DOHH2 (cell line): ENCODE measurements around the gene CKB.
A peak's percentile ranks its signal among the peaks of the same experiment; 100 is the strongest.

ENCODE experiments used
- H3F3A ChIP-seq: fragments of 200-600 bp; sonication (generic), shearing (Covaris generic); 2 replicates; pipeline ENCODE4 v1.6.0; 2016; ENCODE audit warnings: antibody characterized with exemption, mild to moderate bottlenecking; ENCODE audit not compliant: control insufficient read depth, insufficient read depth
- H3K27ac ChIP-seq: fragments of 200-600 bp; sonication (generic); 2 replicates; pipeline ENCODE4 v1.5.1; 2014; ENCODE audit warnings: low read depth, mild to moderate bottlenecking, low read length, moderate library complexity
- H3K27me3 ChIP-seq: fragments of 200-600 bp; sonication (generic); 2 replicates; pipeline ENCODE4 v1.6.1; 2014; ENCODE audit warnings: mild to moderate bottlenecking, low read length, mixed read lengths; ENCODE audit not compliant: control insufficient read depth
- H3K36me3 ChIP-seq: fragments of 200-600 bp; sonication (generic); 2 replicates; pipeline ENCODE4 v1.6.1; 2014; ENCODE audit warnings: mild to moderate bottlenecking, low read length, moderate library complexity, mixed read lengths; ENCODE audit not compliant: control insufficient read depth
- H3K4me1 ChIP-seq: fragments of 200-600 bp; sonication (generic); 2 replicates; pipeline ENCODE4 v1.6.1; 2014; ENCODE audit warnings: mild to moderate bottlenecking, low read length, mixed read lengths; ENCODE audit not compliant: control insufficient read depth
- H3K4me2 ChIP-seq: fragments of 200-600 bp; sonication (generic); 2 replicates; pipeline ENCODE4 v1.6.0; 2014; ENCODE audit warnings: mild to moderate bottlenecking, low read length, moderate library complexity
- H3K4me3 ChIP-seq: fragments of 200-600 bp; sonication (generic); 2 replicates; pipeline ENCODE4 v1.5.1; 2014; ENCODE audit warnings: mild to moderate bottlenecking, low read length, mixed read lengths
- H3K79me2 ChIP-seq: fragments of 200-600 bp; sonication (generic); 2 replicates; pipeline ENCODE4 v1.6.1; 2014; ENCODE audit warnings: mild to moderate bottlenecking, low read length, mixed read lengths; ENCODE audit not compliant: control insufficient read depth
- H3K9me2 ChIP-seq: fragments of 200-600 bp; sonication (generic); replicated peaks from 2 replicates; pipeline ENCODE4 v1.6.1; 2014; ENCODE audit warnings: mild to moderate bottlenecking, low read length, mixed read lengths; ENCODE audit not compliant: control insufficient read depth
- H3K9me3 ChIP-seq: fragments of 200-600 bp; sonication (generic); 2 replicates; pipeline ENCODE4 v1.6.1; 2014; ENCODE audit warnings: antibody characterized with exemption, low read length, mixed read lengths; ENCODE audit not compliant: control insufficient read depth, insufficient read depth
- H4K20me1 ChIP-seq: fragments of 200-600 bp; sonication (generic); 2 replicates; pipeline ENCODE4 v1.6.0; 2014; ENCODE audit warnings: low read depth, mild to moderate bottlenecking, antibody characterized with exemption, low read length, moderate library complexity; ENCODE audit not compliant: control insufficient read depth, insufficient read depth
- CTCF ChIP-seq: fragments of 200-600 bp; sonication (generic); IDR thresholded peaks from one replicate; pipeline ENCODE4 v1.5.1; 2014; ENCODE audit warnings: antibody characterized with exemption, mild to moderate bottlenecking, low read depth, low read length; ENCODE audit not compliant: poor library complexity, severe bottlenecking
- EZH2phosphoT487 ChIP-seq: fragments of 200-600 bp; sonication (generic); IDR thresholded peaks from 2 replicates; pipeline ENCODE4 v1.6.1; 2017; ENCODE audit warnings: borderline replicate concordance, mild to moderate bottlenecking, antibody characterized with exemption, low read length, moderate library complexity, mixed read lengths

CKB gene

GRCh38 chr14:103528146-103528586 lies 5.5 kb upstream of the CKB start:
- Histone ChIP-seq H3K4me2 (peak overlapping the region; percentile 92), H3F3A (no peaks in the 10 kb centered on the region), H3K9me2 (no peaks in the 10 kb centered on the region), H3K4me3 (peak overlapping the region; percentile 88), H3K9me3 (no peaks in the 10 kb centered on the region), H3K36me3 (peaks cover 25% of the 10 kb centered on the region), H4K20me1 (no peaks in the 10 kb centered on the region), H3K27me3 (no peaks in the 10 kb centered on the region), H3K27ac (no peak overlapping the region), H3K4me1 (peaks cover 32% of the 10 kb centered on the region), H3K79me2 (peaks cover 41% of the 10 kb centered on the region)
- no peak for TF ChIP-seq EZH2phosphoT487
- TF ChIP-seq CTCF: no peak

- no peaks in the 10 kb centered on the region for H3K9me3 ChIP-seq
- H3K9me2 ChIP-seq: no peaks in the 10 kb centered on the region
- TF ChIP-seq CTCF (no peak), EZH2phosphoT487 (no peak)
- H3K27me3 ChIP-seq: no peaks in the 10 kb centered on the region
- peak overlapping the region; percentile 92 for H3K4me2 ChIP-seq
- H3K4me3 ChIP-seq: peak overlapping the region; percentile 88
- H4K20me1 ChIP-seq: no peaks in the 10 kb centered on the region
- H3K79me2 ChIP-seq: peaks cover 41% of the 10 kb centered on the region
- H3K4me1 ChIP-seq: peaks cover 32% of the 10 kb centered on the region
- H3K36me3 ChIP-seq: peaks cover 19% of the 10 kb centered on the region
- no peak overlapping the region for H3K27ac ChIP-seq
- H3F3A ChIP-seq: no peaks in the 10 kb centered on the region
Measured at GRCh38 chr14:103527408-103528145, 4.9 kb upstream of the CKB start.

- H3K4me3 ChIP-seq: no peak overlapping the region
- peaks cover 37% of the 10 kb centered on the region for H3K79me2 ChIP-seq
- TF ChIP-seq EZH2phosphoT487 (no peak), CTCF (no peak)
Measured at GRCh38 chr14:103526914-103527248, 4.3 kb upstream of the CKB start.

More at GRCh38 chr14:103526914-103527248, 4.3 kb upstream of the CKB start:
- H3K36me3 ChIP-seq: peaks cover 17% of the 10 kb centered on the region
- no peaks in the 10 kb centered on the region for H4K20me1 ChIP-seq
- no peak overlapping the region for H3K27ac ChIP-seq
- H3K27me3 ChIP-seq: peaks cover 3% of the 10 kb centered on the region; the same call in 1 of the 2 replicates
- H3K4me2 ChIP-seq: no peak overlapping the region
- H3K4me1 ChIP-seq: peaks cover 35% of the 10 kb centered on the region
- no peaks in the 10 kb centered on the region for H3K9me2 ChIP-seq
- no peaks in the 10 kb centered on the region for H3F3A ChIP-seq
- H3K9me3 ChIP-seq: no peaks in the 10 kb centered on the region
